ENCODE data around the gene ZACN.

Gene ZACN

DNA sequence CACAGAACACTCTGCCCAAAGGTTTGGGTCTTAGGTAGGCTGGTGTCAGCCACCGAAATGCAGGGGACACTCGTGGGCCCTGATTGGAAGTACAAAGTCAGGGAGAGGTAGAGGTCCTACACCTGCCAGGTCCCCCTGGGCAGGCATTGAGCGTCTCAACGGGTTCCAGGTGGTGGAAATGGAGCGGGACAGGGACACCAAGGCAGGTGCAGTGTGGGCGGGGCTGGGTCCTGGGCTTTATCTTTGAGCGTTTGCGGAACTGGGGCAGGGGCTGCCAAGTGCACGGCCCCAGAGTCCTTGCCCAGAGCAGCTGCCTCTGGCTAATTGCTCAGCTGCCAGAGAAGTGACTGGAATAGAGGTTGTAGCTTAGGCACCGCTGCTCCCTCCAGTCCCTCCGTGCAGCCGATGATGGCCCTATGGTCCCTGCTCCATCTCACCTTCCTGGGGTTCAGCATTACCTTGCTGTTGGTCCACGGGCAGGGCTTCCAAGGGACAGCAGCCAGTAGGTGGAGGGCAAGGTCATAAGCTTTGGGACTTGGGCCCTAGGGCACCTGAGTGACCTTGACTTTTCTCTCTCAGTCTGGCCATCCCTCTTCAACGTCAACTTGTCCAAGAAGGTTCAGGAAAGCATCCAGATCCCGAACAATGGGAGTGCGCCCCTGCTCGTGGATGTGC, at the start of gene ZACN:
Gene ZACN, plus strand, starts transcription at position 323 of the 675 bp plus-strand sequence. Its CDS starts 83 bp downstream, at position 406.
- TF ChIP-seq, protein P1, sequence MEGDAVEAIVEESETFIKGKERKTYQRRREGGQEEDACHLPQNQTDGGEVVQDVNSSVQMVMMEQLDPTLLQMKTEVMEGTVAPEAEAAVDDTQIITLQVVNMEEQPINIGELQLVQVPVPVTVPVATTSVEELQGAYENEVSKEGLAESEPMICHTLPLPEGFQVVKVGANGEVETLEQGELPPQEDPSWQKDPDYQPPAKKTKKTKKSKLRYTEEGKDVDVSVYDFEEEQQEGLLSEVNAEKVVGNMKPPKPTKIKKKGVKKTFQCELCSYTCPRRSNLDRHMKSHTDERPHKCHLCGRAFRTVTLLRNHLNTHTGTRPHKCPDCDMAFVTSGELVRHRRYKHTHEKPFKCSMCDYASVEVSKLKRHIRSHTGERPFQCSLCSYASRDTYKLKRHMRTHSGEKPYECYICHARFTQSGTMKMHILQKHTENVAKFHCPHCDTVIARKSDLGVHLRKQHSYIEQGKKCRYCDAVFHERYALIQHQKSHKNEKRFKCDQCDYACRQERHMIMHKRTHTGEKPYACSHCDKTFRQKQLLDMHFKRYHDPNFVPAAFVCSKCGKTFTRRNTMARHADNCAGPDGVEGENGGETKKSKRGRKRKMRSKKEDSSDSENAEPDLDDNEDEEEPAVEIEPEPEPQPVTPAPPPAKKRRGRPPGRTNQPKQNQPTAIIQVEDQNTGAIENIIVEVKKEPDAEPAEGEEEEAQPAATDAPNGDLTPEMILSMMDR (conservative IDR thresholded peaks at IDR 0.05): no peak
- no peak within 1 kb of the TSS for H3K27ac ChIP-seq

DNA sequence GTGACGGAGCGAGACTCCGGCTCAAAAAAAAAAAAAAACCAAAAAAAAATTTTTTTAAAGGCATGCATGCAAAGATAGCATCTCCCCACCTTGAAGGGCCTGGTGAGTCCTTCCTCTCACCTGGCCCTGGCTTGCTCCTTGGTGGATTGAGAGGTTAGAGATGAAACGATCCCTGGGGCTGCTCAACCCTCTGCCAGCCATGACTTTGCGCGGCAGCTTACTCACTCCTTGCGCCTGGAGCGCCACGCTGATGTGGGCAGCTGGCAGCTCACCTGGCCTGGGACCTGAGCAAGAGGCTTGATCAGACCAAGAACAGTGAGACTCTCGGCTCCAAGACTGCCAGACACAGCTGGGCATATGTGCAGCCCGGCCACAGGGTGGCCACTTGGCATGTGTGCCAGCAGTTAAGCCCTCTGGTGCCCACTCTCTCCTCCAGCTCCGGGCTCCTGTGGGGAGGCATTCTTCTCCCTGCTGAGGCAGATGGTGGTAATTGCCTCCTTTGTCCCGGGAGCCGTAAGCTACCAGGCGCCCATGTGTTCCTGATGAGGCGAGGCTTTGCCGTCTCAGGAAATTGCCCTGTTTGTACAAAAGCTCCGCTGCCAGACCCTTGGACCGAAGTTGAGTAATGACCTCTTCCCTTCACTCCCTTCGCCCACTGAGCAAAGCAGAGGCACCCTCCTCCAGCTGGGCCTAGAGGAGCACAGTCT, 46.8 kb upstream of the ZACN start:
- TF ChIP-seq, protein P1 (conservative IDR thresholded peaks at IDR 0.05): peak; percentile 50
- no peak overlapping the region for H3K27ac ChIP-seq

DNA sequence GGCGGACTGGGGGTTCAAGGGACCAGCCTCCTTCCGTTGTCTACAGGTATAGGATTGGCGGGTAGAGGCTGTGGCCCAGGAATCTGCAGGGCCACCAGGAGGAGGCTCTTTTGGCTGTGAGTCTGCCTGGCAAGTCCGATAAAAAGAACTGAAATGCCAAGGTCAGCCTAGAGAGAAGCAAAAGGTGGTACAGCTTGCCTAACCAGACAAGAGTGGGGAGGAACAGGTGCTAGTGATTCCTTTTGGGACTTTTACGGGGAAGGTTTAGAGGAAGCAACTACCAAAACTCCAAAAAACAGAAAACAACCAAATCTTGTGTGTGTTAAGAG, 46.2 kb upstream of the ZACN start:
- TF ChIP-seq, protein P1 (conservative IDR thresholded peaks at IDR 0.05): no peak
- no peak overlapping the region for H3K27ac ChIP-seq

DNA sequence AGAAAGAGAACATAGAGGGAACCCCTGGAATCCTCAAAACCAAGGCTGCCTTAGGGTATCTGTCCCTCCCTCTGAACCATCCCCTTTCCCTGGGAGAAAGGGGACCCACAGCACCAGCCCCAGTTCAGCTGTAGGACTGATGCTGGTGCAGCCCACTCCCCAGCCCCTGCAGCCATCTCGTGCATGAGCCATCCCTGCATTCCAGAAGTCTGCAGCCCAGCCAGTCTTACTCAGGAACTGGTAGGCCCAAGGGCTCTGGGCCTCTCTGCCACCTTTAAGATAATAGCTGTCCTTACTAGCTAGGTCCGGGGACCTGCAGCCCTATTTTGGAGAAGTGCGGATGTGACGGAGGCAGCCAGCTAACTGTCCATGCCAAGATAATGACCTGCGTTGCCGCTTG, 45.8 kb upstream of the ZACN start:
- TF ChIP-seq, protein P1 (conservative IDR thresholded peaks at IDR 0.05): no peak

DNA sequence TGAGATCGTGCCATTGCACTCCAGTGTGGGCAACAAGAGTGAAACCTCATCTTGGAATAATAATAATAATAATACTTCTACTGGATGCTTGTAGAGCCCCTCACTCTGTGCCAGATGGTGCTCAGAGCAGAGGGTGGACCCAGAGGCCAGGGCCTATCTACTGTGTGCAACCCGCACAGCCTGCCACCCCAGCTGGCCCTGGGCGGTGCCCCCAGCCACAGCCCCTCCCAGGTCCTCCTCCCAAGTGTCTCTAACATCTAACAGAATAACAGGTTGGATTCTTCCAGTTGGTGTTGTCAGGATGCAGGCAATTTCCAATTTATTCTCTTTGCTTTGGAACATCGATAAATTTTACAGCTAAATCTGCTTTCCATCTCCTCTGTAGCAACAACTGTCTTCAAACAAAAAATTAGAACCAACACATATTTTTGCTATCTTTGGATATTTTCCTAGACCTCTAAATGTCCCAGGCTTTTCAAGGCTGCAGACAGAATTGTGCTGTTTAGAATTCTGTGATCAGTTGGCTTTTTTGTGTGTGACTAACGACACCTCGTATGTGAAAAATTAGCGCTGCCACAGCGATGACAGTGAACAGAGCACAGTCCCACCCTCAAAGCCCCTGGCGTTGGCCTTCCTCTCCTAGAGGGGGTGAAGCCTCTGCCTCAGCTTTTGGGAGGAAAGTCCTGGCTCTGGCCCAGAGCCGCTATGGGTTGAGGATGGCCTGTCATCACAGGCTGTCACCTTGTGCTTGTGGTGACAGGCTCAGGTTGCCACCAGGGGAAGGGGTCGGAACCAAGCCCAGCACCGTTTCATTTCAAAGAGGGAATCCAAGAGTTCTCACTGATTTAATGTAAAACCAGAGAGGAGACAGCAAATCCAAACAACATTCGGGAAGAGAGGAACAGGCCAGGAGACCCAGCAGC, 44.3 kb upstream of the ZACN start:
- TF ChIP-seq, protein P1 (conservative IDR thresholded peaks at IDR 0.05): no peak
- H3K27ac ChIP-seq: no peak overlapping the region

More for the DNA sequence above, 45.8 kb upstream of the ZACN start:
- no peak overlapping the region for H3K27ac ChIP-seq

DNA sequence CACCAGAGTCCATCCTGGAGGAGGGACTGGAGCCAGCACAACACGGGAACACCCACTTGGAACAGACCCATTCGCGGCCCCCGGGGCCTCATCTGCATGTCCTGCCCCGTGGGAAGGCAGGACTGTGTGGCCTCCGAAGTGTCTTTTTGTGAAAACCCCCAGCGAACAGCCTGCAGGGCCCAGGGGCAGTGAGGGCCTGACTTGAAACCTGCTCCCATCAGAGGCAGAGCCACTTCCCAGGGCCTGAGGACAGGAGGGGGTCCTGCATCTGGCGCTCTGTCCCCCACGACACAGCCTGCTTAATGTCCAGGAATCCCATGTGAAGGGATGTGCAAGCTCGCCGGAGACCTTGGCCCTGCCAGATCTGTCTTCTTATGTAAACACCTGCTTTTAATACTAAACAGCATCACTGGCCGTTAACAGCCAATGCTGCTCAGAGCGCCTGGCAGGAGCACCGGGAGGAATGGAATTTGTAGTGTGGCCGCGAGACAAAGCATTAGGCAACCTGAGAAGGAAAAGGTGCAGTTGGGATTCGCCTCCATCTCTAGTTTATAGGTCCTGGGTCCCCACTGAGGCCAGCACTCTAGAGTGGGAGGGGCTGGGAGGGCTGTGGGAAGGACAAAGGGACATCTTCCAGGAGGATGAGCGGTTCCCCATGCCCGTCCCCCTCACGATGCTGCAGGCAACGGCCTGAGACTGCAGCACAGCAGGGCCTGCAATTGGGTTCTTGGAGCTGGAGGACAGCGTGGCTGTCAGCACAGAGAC, 42.3 kb upstream of the ZACN start:
- peak overlapping the region; percentile 54 for H3K27ac ChIP-seq
- TF ChIP-seq, protein P1 (conservative IDR thresholded peaks at IDR 0.05): no peak

Data from VCaP (cell line).